ENCODE results near the gene TCEA2. TPM values are rescaled to one million over a fixed set of nuclear protein-coding genes. Genes with fewer than 3 reads are reported as not detected.

Gene TCEA2
- total and polyA plus RNA-seq, 2 of the 13 experiments (the other 11 are each of a cell fraction or from before 2014, with no cell fraction given): 28.1 to 33.7 TPM

GRCh38 chr20:64021124-64021975, 41.6 kb upstream of the TCEA2 start (continued):
- TF ChIP-seq NFKBIZ (CRISPR knock-in tag; IDR thresholded peaks at IDR 0.05) (no peak), YEATS2 (CRISPR knock-in tag; IDR thresholded peaks at IDR 0.05; ENCODE audit: borderline replicate concordance) (no peak), ZNF256 (CRISPR knock-in tag; conservative IDR thresholded peaks at IDR 0.05) (no peak), ZC3H13 (CRISPR knock-in tag; IDR thresholded peaks at IDR 0.05) (no peak), ZFP1 (CRISPR knock-in tag; IDR thresholded peaks at IDR 0.05) (no peak), IRF2 (CRISPR knock-in tag; IDR thresholded peaks at IDR 0.05) (no peak), HNRNPH1 (optimal IDR thresholded peaks at IDR 0.05; ENCODE audit: low read depth, low read length) (no peak), ZNF501 (CRISPR knock-in tag; IDR thresholded peaks at IDR 0.05) (no peak), POLR2AphosphoS2 (IDR thresholded peaks at IDR 0.05; ENCODE audit: low read depth, low read length) (no peak), ZNF207 (IDR thresholded peaks at IDR 0.05; ENCODE audit: borderline replicate concordance) (no peak), ZHX2 (IDR thresholded peaks at IDR 0.05; ENCODE audit: low read depth) (no peak), ZHX2 (CRISPR knock-in tag; IDR thresholded peaks at IDR 0.05; ENCODE audit: borderline replicate concordance) (no peak), SP1 (IDR thresholded peaks at IDR 0.05) (no peak), SP1 (CRISPR knock-in tag; IDR thresholded peaks at IDR 0.05) (no peak), TOPORS (CRISPR knock-in tag; IDR thresholded peaks at IDR 0.05) (no peak), PPARG (CRISPR knock-in tag; conservative IDR thresholded peaks at IDR 0.05) (no peak), ZNF326 (CRISPR knock-in tag; IDR thresholded peaks at IDR 0.05; ENCODE audit: borderline replicate concordance) (no peak), ZNF253 (CRISPR knock-in tag; IDR thresholded peaks at IDR 0.05; ENCODE audit: borderline replicate concordance) (no peak), ZNF788 (CRISPR knock-in tag; IDR thresholded peaks at IDR 0.05; ENCODE audit: borderline replicate concordance) (peak; percentile 52; the same call in 1 of the 2 replicates), SIX4 (CRISPR knock-in tag; IDR thresholded peaks at IDR 0.05) (no peak)
- TF ChIP-seq, protein P1, sequence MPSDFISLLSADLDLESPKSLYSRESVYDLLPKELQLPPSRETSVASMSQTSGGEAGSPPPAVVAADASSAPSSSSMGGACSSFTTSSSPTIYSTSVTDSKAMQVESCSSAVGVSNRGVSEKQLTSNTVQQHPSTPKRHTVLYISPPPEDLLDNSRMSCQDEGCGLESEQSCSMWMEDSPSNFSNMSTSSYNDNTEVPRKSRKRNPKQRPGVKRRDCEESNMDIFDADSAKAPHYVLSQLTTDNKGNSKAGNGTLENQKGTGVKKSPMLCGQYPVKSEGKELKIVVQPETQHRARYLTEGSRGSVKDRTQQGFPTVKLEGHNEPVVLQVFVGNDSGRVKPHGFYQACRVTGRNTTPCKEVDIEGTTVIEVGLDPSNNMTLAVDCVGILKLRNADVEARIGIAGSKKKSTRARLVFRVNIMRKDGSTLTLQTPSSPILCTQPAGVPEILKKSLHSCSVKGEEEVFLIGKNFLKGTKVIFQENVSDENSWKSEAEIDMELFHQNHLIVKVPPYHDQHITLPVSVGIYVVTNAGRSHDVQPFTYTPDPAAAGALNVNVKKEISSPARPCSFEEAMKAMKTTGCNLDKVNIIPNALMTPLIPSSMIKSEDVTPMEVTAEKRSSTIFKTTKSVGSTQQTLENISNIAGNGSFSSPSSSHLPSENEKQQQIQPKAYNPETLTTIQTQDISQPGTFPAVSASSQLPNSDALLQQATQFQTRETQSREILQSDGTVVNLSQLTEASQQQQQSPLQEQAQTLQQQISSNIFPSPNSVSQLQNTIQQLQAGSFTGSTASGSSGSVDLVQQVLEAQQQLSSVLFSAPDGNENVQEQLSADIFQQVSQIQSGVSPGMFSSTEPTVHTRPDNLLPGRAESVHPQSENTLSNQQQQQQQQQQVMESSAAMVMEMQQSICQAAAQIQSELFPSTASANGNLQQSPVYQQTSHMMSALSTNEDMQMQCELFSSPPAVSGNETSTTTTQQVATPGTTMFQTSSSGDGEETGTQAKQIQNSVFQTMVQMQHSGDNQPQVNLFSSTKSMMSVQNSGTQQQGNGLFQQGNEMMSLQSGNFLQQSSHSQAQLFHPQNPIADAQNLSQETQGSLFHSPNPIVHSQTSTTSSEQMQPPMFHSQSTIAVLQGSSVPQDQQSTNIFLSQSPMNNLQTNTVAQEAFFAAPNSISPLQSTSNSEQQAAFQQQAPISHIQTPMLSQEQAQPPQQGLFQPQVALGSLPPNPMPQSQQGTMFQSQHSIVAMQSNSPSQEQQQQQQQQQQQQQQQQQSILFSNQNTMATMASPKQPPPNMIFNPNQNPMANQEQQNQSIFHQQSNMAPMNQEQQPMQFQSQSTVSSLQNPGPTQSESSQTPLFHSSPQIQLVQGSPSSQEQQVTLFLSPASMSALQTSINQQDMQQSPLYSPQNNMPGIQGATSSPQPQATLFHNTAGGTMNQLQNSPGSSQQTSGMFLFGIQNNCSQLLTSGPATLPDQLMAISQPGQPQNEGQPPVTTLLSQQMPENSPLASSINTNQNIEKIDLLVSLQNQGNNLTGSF (CRISPR knock-in tag; IDR thresholded peaks at IDR 0.05): no peak
